Fibroblast of skin of scalp (primary cell): ENCODE measurements around the gene MINDY4.
A peak's percentile ranks its signal among the peaks of the same experiment; 100 is the strongest.

Source experiments
- DNase-seq: peaks from one replicate; pipeline ENCODE4 v3.0.0-alpha.2; 2013

Gene MINDY4

GRCh38 chr7:30837581-30837980 is 66.4 kb downstream of the MINDY4 start:
- DNase-seq: no peak

- no peak for DNase-seq
Observed at GRCh38 chr7:30838008-30838407, 66.8 kb downstream of the MINDY4 start.

- DNase-seq: no peak
Observed at GRCh38 chr7:30840141-30841024, 69.2 kb downstream of the MINDY4 start.

- DNase-seq: no peak
Observed at GRCh38 chr7:30841025-30841735, 70.0 kb downstream of the MINDY4 start.

GRCh38 chr7:30841801-30842541 is 70.8 kb downstream of the MINDY4 start:
- no peak for DNase-seq

GRCh38 chr7:30842542-30843451 is 71.6 kb downstream of the MINDY4 start:
- peak; percentile 32 for DNase-seq

GRCh38 chr7:30843741-30844482 is 72.7 kb downstream of the MINDY4 start:
- DNase-seq: no peak

- DNase-seq: no peak
Observed at GRCh38 chr7:30844483-30844874, 73.3 kb downstream of the MINDY4 start.

- no peak for DNase-seq
Observed at GRCh38 chr7:30844916-30845315, 73.7 kb downstream of the MINDY4 start.

- DNase-seq: peak; percentile 54
Observed at GRCh38 chr7:30845426-30846135, 74.4 kb downstream of the MINDY4 start.

GRCh38 chr7:30846378-30846777 is 75.2 kb downstream of the MINDY4 start:
- DNase-seq: no peak

GRCh38 chr7:30848121-30848855 is 77.1 kb downstream of the MINDY4 start:
- DNase-seq: no peak

- DNase-seq: no peak
Observed at GRCh38 chr7:30849565-30849964, 78.3 kb downstream of the MINDY4 start.

GRCh38 chr7:30850426-30850825 is 79.2 kb downstream of the MINDY4 start:
- DNase-seq: no peak

GRCh38 chr7:30851651-30852307 is 80.6 kb downstream of the MINDY4 start:
- DNase-seq: peak; percentile 84

GRCh38 chr7:30852308-30852684 is 81.1 kb downstream of the MINDY4 start:
- peak; percentile 73 for DNase-seq

- no peak for DNase-seq
Observed at GRCh38 chr7:30852744-30853288, 81.6 kb downstream of the MINDY4 start.

- DNase-seq: no peak
Observed at GRCh38 chr7:30853576-30853975, 82.4 kb downstream of the MINDY4 start.

- DNase-seq: no peak
Observed at GRCh38 chr7:30855936-30856335, 84.7 kb downstream of the MINDY4 start.
